Stimulated activated CD8-positive, alpha-beta memory T cell treated with anti-CD3 and anti-CD28 coated beads, Interleukin-12 subunit alpha, Interleukin-12 subunit beta, amount 100 ng/mL, for 1 hour (primary cell): Measurements from ENCODE around the gene RALGAPA2.

Source experiments
- DNase-seq: peaks from one replicate; pipeline ENCODE4 v3.0.0-alpha.2; 2020; ENCODE audit warnings: low read depth

Gene RALGAPA2

DNA sequence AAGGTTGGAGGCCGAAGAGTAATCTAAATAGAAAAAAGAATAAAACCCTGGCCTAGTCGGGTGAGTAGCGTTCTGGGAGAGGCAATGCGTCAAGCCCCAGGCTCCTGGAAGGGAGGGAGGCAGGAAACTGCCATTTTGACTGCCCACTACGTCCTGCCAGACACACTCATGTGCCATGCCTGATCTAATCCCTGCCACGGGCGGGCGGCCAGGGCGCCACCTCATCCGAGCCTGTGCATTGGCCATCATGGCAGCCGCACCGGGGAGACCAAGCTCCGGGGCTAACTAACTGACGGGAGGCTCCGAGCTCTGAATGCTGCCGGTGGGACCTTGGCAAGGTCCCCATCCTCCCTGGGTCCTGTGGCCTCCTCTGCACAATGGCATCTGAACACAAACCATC lies 275.8 kb downstream of the RALGAPA2 start:
- DNase-seq: no peak

DNA sequence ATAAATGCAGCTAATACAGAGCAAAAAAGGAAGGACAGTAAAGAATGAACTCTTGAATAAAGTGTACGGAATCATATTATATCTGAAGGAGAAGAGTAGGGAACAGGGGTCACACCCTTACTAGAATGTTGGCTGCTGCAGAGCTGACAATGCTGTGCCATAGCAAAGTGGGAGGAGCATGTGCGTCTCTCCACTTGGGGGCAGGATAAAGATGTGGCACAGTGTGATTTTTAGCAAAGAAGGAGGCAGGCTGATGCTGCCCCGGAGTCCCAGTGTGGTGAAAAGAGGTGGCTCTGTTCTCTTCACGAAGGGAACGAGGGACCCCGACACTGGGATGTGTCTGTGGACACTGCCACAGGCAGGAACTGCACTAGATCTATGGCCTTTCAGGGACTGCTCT lies 277.0 kb downstream of the RALGAPA2 start:
- DNase-seq: no peak

- no peak for DNase-seq
Observed at GRCh38 chr20:20432618-20433286, 279.7 kb downstream of the RALGAPA2 start.

DNA sequence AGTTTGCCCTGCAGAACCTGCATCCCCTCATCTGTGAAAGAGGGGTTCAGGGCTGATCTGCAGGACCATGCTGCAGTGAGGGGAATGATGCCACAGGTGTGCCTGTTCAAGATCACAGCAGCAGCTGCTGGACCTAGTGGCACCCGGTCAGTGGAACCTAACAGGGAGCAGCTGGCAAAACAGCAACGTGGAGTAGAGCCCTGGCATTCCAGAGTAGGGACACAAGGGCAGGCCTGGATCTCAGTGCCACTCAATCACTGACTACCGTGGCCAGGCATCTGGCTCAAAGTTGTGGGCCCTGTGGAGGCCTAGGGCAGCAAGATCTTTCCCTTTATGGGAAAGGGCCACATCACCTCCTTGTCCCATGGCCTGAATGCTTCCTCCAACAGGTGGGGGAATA lies 282.4 kb downstream of the RALGAPA2 start:
- DNase-seq: no peak

DNA sequence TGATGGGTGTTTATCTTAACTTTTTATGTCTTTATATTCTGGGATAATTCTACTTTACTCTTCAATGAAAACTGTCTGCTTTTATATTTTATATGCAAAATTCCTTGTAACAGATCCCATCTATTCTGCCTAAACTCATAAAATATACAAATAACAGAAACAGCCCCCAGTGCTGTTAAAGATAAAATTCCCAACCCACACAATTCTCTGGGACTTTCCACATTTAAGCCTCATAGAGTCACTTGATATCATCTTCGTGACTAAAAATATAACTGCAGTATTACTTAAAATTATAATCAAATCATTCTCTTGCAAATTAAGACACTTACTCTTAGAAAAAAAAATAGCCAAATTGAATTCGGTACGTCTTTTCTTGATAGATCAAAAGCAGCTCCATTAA lies 284.4 kb downstream of the RALGAPA2 start:
- no peak for DNase-seq

DNA sequence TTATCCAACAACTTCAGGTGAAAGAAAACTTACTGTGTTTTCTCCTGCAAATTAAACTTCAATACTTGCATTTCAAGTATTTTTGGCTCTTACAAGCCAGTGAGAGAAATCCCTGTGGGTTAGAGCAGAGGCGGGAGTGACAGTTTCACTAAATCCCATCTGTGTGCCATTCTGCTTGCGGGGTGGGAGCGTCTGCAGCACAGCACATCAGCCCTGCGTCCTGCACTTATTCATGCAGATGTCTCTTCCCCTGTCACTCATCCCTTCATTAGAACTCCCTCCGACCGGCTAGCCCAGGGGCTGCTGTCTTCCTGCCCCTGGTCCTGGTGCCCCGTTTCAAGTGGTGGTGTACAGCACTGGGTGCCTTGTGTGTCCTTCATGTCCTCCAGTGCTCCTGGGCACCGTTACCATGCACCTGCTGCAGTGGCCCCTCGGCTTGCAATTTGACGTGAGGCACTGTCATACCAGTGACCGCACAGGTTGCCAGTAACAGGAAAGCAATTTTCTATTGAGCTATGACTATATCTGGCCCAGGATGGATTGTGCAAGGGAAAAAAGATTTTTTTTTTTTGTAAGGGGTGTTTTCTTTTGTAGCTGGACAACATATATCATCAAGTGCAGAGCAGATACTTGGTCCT lies 285.1 kb downstream of the RALGAPA2 start:
- no peak for DNase-seq

DNA sequence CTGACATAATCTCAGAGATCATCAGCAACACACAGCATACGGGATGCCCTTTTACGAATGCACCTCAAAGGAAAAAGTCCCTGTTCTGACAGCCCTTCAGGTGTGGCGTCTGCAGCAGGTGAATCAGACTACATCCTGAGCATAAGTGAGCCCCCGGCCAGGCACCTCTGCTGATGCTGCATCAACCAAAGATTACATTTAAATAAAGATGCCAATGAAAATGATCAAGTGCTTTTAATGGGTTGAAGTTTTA lies 285.9 kb downstream of the RALGAPA2 start:
- no peak for DNase-seq

GRCh38 chr20:20425823-20426654 lies 286.4 kb downstream of the RALGAPA2 start:
- DNase-seq: no peak

DNA sequence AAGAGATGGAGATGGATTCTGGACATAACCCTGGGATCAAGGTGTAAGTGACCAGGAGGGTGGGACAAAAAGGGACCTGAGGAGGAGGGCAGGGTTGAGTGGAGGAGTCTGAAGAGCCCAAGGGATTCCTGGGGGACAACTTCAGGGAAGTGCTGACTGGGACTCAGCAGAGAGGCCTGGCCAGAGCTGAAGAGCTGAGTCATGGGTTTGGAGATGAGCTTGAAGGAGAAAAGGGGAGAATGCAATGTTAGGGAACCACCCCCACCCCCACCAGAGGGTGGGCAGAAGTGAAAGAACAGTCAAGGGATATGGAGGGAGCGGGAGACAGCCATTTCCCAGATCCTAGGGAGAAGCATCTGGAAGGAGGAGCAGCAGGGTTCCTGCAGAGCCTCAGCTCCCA lies 289.3 kb downstream of the RALGAPA2 start:
- no peak for DNase-seq

GRCh38 chr20:20417876-20418676 lies 294.4 kb downstream of the RALGAPA2 start:
- no peak for DNase-seq

DNA sequence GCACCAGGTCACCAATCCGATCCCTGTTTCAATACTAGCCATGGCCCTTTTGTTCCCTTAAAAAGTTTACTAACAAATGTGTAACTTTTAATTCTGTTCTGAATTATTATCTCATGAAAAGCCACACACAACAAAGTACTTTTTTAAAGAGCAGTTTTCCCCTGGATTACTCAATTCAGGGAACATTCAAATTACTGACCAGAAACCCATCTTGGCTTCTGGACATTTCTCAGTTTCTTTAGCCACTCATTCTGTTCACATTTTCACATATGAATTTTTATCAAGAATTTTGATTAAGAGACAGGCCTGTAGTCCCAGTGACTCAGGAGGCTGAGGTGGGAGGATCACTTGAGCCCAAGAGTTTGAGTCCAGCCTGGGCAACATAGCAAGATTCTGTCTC lies 297.1 kb downstream of the RALGAPA2 start:
- DNase-seq: no peak

DNA sequence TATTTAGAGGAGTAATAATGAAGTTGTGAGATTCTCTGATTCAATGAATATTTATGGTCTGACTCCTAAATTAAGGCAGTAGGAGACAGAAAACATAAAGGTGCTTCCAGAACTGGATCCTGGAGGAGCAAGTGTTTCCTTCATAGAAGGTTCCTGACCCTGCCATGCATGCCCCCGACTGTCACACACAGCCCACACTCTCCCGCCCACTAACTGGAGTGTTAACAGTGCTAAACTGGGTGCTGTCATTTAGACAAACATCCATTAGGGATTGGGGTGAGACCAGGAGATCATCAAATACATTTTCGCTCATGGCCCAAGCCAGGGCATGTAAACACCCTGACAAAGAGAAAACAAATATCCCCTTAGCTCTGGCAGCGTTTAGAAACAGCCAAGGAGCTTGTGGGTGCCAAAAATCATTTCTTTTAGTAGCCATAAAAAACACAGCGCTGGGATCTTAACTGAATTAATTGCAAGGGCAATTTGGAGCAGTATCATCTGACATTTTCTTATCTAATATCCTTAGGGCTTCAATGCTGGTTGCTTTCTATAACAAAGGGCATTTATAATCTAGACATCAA lies 297.7 kb downstream of the RALGAPA2 start:
- DNase-seq: no peak

DNA sequence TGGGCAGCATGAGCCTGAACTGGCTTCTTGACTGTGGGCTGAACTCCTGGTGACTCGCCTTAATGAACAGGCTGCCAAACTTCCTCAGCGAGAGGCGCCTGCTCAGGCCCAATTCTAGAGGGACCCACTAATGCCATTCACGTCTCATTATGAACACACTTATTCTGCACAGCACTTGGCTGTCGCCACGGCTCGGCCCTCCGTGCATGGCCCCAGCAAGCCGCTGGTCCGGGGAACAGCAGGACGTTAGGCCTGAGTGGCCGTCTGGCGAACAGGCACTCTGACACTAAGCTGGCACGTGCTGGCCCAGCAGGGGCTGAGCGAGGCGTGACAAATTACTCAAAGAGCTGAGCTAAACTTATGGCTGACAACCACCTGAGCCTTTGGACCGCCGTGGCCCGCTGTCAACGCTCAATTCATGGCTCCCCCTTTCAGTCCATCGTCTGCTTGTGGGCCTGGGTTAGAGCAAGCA lies 298.6 kb downstream of the RALGAPA2 start:
- no peak for DNase-seq

DNA sequence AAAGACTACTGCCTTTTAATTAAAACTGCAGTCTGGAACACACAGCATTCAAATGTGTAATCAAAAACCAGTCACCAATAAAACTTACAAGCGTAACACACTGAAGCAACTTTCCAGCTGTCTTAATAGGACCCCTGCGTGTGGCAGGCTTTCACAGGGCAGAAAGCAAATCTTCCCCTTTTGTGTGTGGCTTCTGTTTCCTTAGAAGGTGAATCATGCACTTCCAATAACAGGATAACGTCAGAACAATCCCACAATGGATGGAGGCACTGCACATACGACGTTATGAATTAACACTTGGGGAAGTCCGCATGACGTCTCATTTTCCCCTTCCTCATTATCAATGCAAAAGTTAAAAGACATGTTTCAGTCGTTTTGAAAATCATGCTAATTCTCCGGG lies 299.7 kb downstream of the RALGAPA2 start:
- no peak for DNase-seq

DNA sequence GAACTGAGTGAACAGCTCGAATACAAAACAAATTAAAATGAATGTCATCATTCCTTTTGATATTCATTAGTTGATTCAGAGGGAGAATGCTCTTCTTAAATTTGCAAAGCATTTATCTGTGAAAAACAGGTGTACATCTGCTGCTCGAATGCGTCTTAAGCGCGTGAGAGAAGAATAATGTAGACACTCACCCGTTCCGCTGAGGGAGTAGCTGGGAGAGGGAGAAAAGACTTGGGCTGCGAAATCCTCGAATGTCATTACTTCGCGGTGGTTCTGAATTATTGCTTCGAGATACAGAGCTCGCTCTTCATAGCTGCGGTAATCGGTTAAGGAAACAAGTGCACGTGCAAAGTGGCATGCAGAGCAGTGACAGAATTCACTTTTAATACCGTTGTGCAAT lies 300.6 kb downstream of the RALGAPA2 start:
- DNase-seq: no peak

DNA sequence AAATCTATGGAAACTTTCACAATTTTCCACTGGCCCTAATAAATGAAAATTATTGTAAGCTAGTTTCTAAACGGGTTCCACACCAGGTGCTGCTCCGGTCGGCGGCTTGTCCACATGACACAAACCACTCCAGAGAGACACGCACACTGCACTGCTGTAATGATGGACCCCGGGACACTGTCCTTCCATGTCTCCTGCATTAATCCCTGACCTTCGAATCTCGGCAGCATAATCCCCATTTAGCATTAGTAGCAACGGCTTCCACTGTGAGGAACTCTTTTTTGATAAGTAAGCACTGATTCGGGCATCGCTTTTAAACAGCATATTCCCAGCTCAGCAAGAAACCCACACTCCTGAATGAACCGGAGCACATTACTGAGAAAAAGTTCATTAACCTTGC lies 301.0 kb downstream of the RALGAPA2 start:
- no peak for DNase-seq

DNA sequence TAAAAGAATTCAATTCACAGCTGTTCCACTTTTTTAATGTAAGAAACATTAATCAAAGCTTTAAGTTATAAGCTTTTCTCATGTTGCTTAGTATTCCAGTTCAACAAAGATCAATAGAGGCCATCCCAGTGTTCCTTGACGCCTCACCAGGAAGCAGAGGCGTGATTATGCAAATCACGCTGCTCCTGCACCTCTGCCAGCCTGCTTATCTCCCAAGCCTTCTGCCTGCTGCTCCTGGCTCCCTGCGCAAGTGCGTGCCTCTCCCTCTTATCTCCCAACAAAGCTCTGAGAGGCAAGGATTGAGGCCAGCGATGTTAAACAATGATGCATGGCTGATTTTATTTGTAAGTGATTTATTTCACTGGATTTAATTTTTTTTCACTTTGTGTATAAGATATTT lies 301.8 kb downstream of the RALGAPA2 start:
- DNase-seq: no peak

DNA sequence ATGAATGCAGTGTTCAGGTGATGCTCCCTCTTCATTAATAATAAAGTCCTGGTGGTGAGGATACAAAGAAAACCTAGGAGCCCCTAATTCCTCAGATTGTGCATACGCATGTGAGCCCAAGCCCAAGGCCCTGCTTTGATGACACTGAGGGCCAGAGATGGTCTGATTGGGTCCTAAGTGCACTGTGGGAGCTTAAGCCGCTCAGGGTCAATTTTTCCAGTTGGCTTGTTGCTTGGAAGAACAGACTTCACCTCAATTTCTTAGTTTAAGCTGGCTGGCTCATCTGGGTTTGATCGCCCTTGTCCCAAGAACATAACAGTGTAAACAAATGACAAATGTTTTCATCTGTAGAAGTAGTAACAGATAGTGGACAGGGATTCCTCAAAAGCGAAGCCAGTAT lies 303.1 kb downstream of the RALGAPA2 start:
- DNase-seq: no peak

GRCh38 chr20:20407891-20408805 lies 304.3 kb downstream of the RALGAPA2 start:
- no peak for DNase-seq

- DNase-seq: no peak
Observed at GRCh38 chr20:20406306-20406705, 306.1 kb downstream of the RALGAPA2 start.

DNA sequence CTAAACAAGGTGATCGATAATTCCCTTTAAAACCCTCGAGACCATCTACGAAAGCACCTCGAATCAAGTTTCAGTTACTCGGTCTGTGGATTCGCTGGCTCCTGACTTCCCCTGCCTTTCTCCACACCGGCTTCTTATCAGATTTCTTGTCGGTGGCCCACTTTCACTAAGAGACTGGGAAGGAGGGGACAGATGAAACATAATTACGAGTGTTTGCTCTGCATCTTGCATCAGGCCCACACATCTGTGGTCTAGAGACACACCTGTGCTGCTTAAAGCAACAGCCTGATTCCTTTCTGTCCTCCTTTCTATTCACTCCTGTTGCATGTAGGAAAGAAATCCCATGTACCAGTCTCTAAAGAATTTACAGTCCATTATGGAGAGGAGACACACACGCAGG lies 306.8 kb downstream of the RALGAPA2 start:
- no peak for DNase-seq
